ENCODE results near the gene C2CD3. TPM values are rescaled to one million over a fixed set of nuclear protein-coding genes. Genes with fewer than 3 reads are reported as not detected.
A peak's percentile ranks its signal among the peaks of the same experiment; 100 is the strongest.

Gene C2CD3
- total RNA-seq, 1 experiment from 2014 or later: 37.9 TPM

GRCh38 chr11:74023276-74023675 lies 147.5 kb downstream of the C2CD3 start:
- H4K20me1 ChIP-seq (ENCODE audit: insufficient read depth, low read depth, low read length): peaks cover 18% of the 10 kb centered on the region
- DNase-seq: no peak
- no peak overlapping the region for H3K4me3 ChIP-seq (ENCODE audit: low read length)
- peaks cover 40% of the 10 kb centered on the region for H3K4me1 ChIP-seq (ENCODE audit: low read length)
- no peaks in the 10 kb centered on the region for H3K9me3 ChIP-seq (ENCODE audit: low read length)
- no peaks in the 10 kb centered on the region for H3K9me2 ChIP-seq (replicated peaks; ENCODE audit: insufficient read depth, low read length)
- no peak overlapping the region for H3K27ac ChIP-seq (ENCODE audit: low read length)
- no peaks in the 10 kb centered on the region for H3K27me3 ChIP-seq (ENCODE audit: low read length)
- H3K36me3 ChIP-seq (ENCODE audit: insufficient read depth, low read length): peaks cover 14% of the 10 kb centered on the region; the same call in 1 of the 2 replicates
- no peak overlapping the region for H3K9ac ChIP-seq (ENCODE audit: low read length)
- no peak overlapping the region for H2AFZ ChIP-seq (ENCODE audit: low read length)
- no peaks in the 10 kb centered on the region for H3K79me2 ChIP-seq (ENCODE audit: low read length)
- H3K4me2 ChIP-seq (ENCODE audit: low read depth, low read length, poor library complexity, severe bottlenecking): no peak overlapping the region

- H3K4me1 ChIP-seq (ENCODE audit: low read length): peaks cover 40% of the 10 kb centered on the region
- H3K9me3 ChIP-seq (ENCODE audit: low read length): no peaks in the 10 kb centered on the region
Measured at GRCh38 chr11:74022546-74022945, 148.3 kb downstream of the C2CD3 start.

GRCh38 chr11:74021998-74022397 lies 148.8 kb downstream of the C2CD3 start:
- no peak overlapping the region for H3K9ac ChIP-seq (ENCODE audit: low read length)
- H3K4me3 ChIP-seq (ENCODE audit: low read length): no peak overlapping the region
- no peaks in the 10 kb centered on the region for H3K9me2 ChIP-seq (replicated peaks; ENCODE audit: insufficient read depth, low read length)
- H3K79me2 ChIP-seq (ENCODE audit: low read length): no peaks in the 10 kb centered on the region
- H3K27ac ChIP-seq (ENCODE audit: low read length): no peak overlapping the region
- H3K4me1 ChIP-seq (ENCODE audit: low read length): peaks cover 40% of the 10 kb centered on the region
- no peak for DNase-seq
- no peaks in the 10 kb centered on the region for H3K27me3 ChIP-seq (ENCODE audit: low read length)
- no peak overlapping the region for H3K4me2 ChIP-seq (ENCODE audit: low read depth, low read length, poor library complexity, severe bottlenecking)
- peaks cover 22% of the 10 kb centered on the region; the same call in 1 of the 2 replicates for H3K36me3 ChIP-seq (ENCODE audit: insufficient read depth, low read length)
- H3K9me3 ChIP-seq (ENCODE audit: low read length): no peaks in the 10 kb centered on the region
- peaks cover 21% of the 10 kb centered on the region for H4K20me1 ChIP-seq (ENCODE audit: insufficient read depth, low read depth, low read length)
- no peak overlapping the region for H2AFZ ChIP-seq (ENCODE audit: low read length)

More at GRCh38 chr11:74022546-74022945, 148.3 kb downstream of the C2CD3 start:
- Histone ChIP-seq H3K36me3 (ENCODE audit: insufficient read depth, low read length) (peaks cover 19% of the 10 kb centered on the region; the same call in 1 of the 2 replicates), H3K27me3 (ENCODE audit: low read length) (no peaks in the 10 kb centered on the region), H4K20me1 (ENCODE audit: insufficient read depth, low read depth, low read length) (peaks cover 21% of the 10 kb centered on the region), H3K79me2 (ENCODE audit: low read length) (no peaks in the 10 kb centered on the region), H3K4me3 (ENCODE audit: low read length) (no peak overlapping the region), H2AFZ (ENCODE audit: low read length) (no peak overlapping the region), H3K27ac (ENCODE audit: low read length) (no peak overlapping the region), H3K9me2 (replicated peaks; ENCODE audit: insufficient read depth, low read length) (no peaks in the 10 kb centered on the region), H3K4me2 (ENCODE audit: low read depth, low read length, poor library complexity, severe bottlenecking) (no peak overlapping the region), H3K9ac (ENCODE audit: low read length) (no peak overlapping the region)
- DNase-seq: no peak

GRCh38 chr11:74020539-74020938 lies 150.3 kb downstream of the C2CD3 start:
- Histone ChIP-seq H2AFZ (ENCODE audit: low read length) (no peak overlapping the region), H3K79me2 (ENCODE audit: low read length) (no peaks in the 10 kb centered on the region), H3K9me2 (replicated peaks; ENCODE audit: insufficient read depth, low read length) (no peaks in the 10 kb centered on the region), H3K27me3 (ENCODE audit: low read length) (no peaks in the 10 kb centered on the region), H3K27ac (ENCODE audit: low read length) (peak overlapping the region; percentile 3; the same call in 1 of the 2 replicates), H4K20me1 (ENCODE audit: insufficient read depth, low read depth, low read length) (peaks cover 21% of the 10 kb centered on the region), H3K4me2 (ENCODE audit: low read depth, low read length, poor library complexity, severe bottlenecking) (peak overlapping the region; percentile 42), H3K4me3 (ENCODE audit: low read length) (peak overlapping the region; percentile 9; the same call in 1 of the 2 replicates), H3K4me1 (ENCODE audit: low read length) (peaks cover 40% of the 10 kb centered on the region), H3K9ac (ENCODE audit: low read length) (0 out of 2 replicates have a peak overlapping the region, but pooled peaks have one; percentile 1), H3K9me3 (ENCODE audit: low read length) (no peaks in the 10 kb centered on the region), H3K36me3 (ENCODE audit: insufficient read depth, low read length) (peaks cover 28% of the 10 kb centered on the region; the same call in 1 of the 2 replicates)
- peak; percentile 88 for DNase-seq

- no peaks in the 10 kb centered on the region for H3K9me3 ChIP-seq (ENCODE audit: low read length)
- no peaks in the 10 kb centered on the region for H3K9me2 ChIP-seq (replicated peaks; ENCODE audit: insufficient read depth, low read length)
- H3K27me3 ChIP-seq (ENCODE audit: low read length): no peaks in the 10 kb centered on the region
- peaks cover 26% of the 10 kb centered on the region; the same call in 1 of the 2 replicates for H3K36me3 ChIP-seq (ENCODE audit: insufficient read depth, low read length)
- H3K27ac ChIP-seq (ENCODE audit: low read length): no peak overlapping the region
- no peak overlapping the region for H3K4me3 ChIP-seq (ENCODE audit: low read length)
- peak overlapping the region; percentile 42 for H3K4me2 ChIP-seq (ENCODE audit: low read depth, low read length, poor library complexity, severe bottlenecking)
- H2AFZ ChIP-seq (ENCODE audit: low read length): no peak overlapping the region
- H3K9ac ChIP-seq (ENCODE audit: low read length): no peak overlapping the region
- H3K79me2 ChIP-seq (ENCODE audit: low read length): no peaks in the 10 kb centered on the region
- peaks cover 40% of the 10 kb centered on the region for H3K4me1 ChIP-seq (ENCODE audit: low read length)
- H4K20me1 ChIP-seq (ENCODE audit: insufficient read depth, low read depth, low read length): peaks cover 21% of the 10 kb centered on the region
- no peak for DNase-seq
Measured at GRCh38 chr11:74019860-74020259, 150.9 kb downstream of the C2CD3 start.

- Histone ChIP-seq H3K27ac (ENCODE audit: low read length) (no peak overlapping the region), H2AFZ (ENCODE audit: low read length) (no peak overlapping the region), H3K9me2 (replicated peaks; ENCODE audit: insufficient read depth, low read length) (no peaks in the 10 kb centered on the region), H3K9me3 (ENCODE audit: low read length) (no peaks in the 10 kb centered on the region), H3K4me2 (ENCODE audit: low read depth, low read length, poor library complexity, severe bottlenecking) (no peak overlapping the region), H3K36me3 (ENCODE audit: insufficient read depth, low read length) (peaks cover 23% of the 10 kb centered on the region; the same call in 1 of the 2 replicates), H3K9ac (ENCODE audit: low read length) (no peak overlapping the region), H3K27me3 (ENCODE audit: low read length) (no peaks in the 10 kb centered on the region), H3K79me2 (ENCODE audit: low read length) (no peaks in the 10 kb centered on the region), H3K4me1 (ENCODE audit: low read length) (peaks cover 40% of the 10 kb centered on the region), H3K4me3 (ENCODE audit: low read length) (no peak overlapping the region), H4K20me1 (ENCODE audit: insufficient read depth, low read depth, low read length) (peaks cover 21% of the 10 kb centered on the region)
- DNase-seq: no peak
Measured at GRCh38 chr11:74019104-74019738, 151.6 kb downstream of the C2CD3 start.

GRCh38 chr11:74018331-74019005 lies 152.3 kb downstream of the C2CD3 start:
- Histone ChIP-seq H4K20me1 (ENCODE audit: insufficient read depth, low read depth, low read length) (peaks cover 21% of the 10 kb centered on the region), H3K27me3 (ENCODE audit: low read length) (no peaks in the 10 kb centered on the region), H3K79me2 (ENCODE audit: low read length) (no peaks in the 10 kb centered on the region), H2AFZ (ENCODE audit: low read length) (no peak overlapping the region), H3K9ac (ENCODE audit: low read length) (no peak overlapping the region), H3K4me2 (ENCODE audit: low read depth, low read length, poor library complexity, severe bottlenecking) (no peak overlapping the region), H3K27ac (ENCODE audit: low read length) (no peak overlapping the region), H3K9me3 (ENCODE audit: low read length) (no peaks in the 10 kb centered on the region), H3K4me1 (ENCODE audit: low read length) (peaks cover 34% of the 10 kb centered on the region), H3K36me3 (ENCODE audit: insufficient read depth, low read length) (peaks cover 23% of the 10 kb centered on the region; the same call in 1 of the 2 replicates), H3K4me3 (ENCODE audit: low read length) (no peak overlapping the region), H3K9me2 (replicated peaks; ENCODE audit: insufficient read depth, low read length) (no peaks in the 10 kb centered on the region)
- DNase-seq: no peak

GRCh38 chr11:74017631-74018030 lies 153.2 kb downstream of the C2CD3 start:
- H3K27me3 ChIP-seq (ENCODE audit: low read length): no peaks in the 10 kb centered on the region
- H3K27ac ChIP-seq (ENCODE audit: low read length): no peak overlapping the region

More at GRCh38 chr11:74017631-74018030, 153.2 kb downstream of the C2CD3 start:
- no peaks in the 10 kb centered on the region for H3K9me3 ChIP-seq (ENCODE audit: low read length)
- no peak overlapping the region for H3K9ac ChIP-seq (ENCODE audit: low read length)
- no peaks in the 10 kb centered on the region for H3K9me2 ChIP-seq (replicated peaks; ENCODE audit: insufficient read depth, low read length)
- peaks cover 19% of the 10 kb centered on the region; the same call in 1 of the 2 replicates for H3K36me3 ChIP-seq (ENCODE audit: insufficient read depth, low read length)
- no peak overlapping the region for H2AFZ ChIP-seq (ENCODE audit: low read length)
- H3K4me2 ChIP-seq (ENCODE audit: low read depth, low read length, poor library complexity, severe bottlenecking): no peak overlapping the region
- no peak for DNase-seq
- H3K4me1 ChIP-seq (ENCODE audit: low read length): peaks cover 29% of the 10 kb centered on the region
- no peak overlapping the region for H3K4me3 ChIP-seq (ENCODE audit: low read length)
- peaks cover 21% of the 10 kb centered on the region for H4K20me1 ChIP-seq (ENCODE audit: insufficient read depth, low read depth, low read length)
- no peaks in the 10 kb centered on the region for H3K79me2 ChIP-seq (ENCODE audit: low read length)

All from Karpas-422 (cell line).